Breast epithelium (tissue), 4 donors: ENCODE results near the gene ATG3. TPM values are rescaled to one million over a fixed set of nuclear protein-coding genes. Genes with fewer than 3 reads are reported as not detected.
"Not testable (repeated sequence)": the region's sequence is repeated elsewhere in the genome, so short reads cannot be mapped to it uniquely, and the experiment has no call there.

Experiments used
- DNase-seq, 2 donors: peaks; one replicate each; pipeline ENCODE4 v3.0.0-alpha.2; 2019; ENCODE audit warnings: low spot score in 2 of 2
- H3K27ac ChIP-seq, 2 donors: fragments of 200-600 bp; sonication (generic) in 1 of 2; one replicate each; pipeline ENCODE4 v1.5.1; 2016 to 2019; ENCODE audit warnings: mild to moderate bottlenecking in 1 of 2
- H3K27me3 ChIP-seq, 2 donors: fragments of 200-600 bp; sonication (generic) in 1 of 2; one replicate each; pipeline versions ENCODE4 v1.5.1 to v1.6.0; 2017 to 2019; ENCODE audit warnings: control low read depth in 1 of 2, mild to moderate bottlenecking in 1 of 2
- H3K36me3 ChIP-seq: fragments of 200-600 bp; one replicate; pipeline ENCODE4 v1.5.1; 2019
- H3K4me1 ChIP-seq, 2 donors: fragments of 200-600 bp; sonication (generic); one replicate each; pipeline ENCODE4 v1.5.1; 2016 to 2019; ENCODE audit warnings: control low read depth in 1 of 2
- H3K4me3 ChIP-seq, 3 donors: fragments of 200-600 bp; sonication (generic); 1 replicate in 2 of 3; 2 replicates in 1 of 3; pipeline ENCODE4 v1.5.1; 2016 to 2019; ENCODE audit warnings: mild to moderate bottlenecking in 3 of 3, moderate library complexity in 2 of 3
- H3K9me3 ChIP-seq, 2 donors: fragments of 200-600 bp; sonication (generic) in 1 of 2; one replicate each; pipeline ENCODE4 v1.5.1; 2016 to 2019; ENCODE audit warnings: control low read depth in 1 of 2
- POLR2A ChIP-seq: fragments of 450-650 bp; IDR thresholded peaks from one replicate; pipeline ENCODE4 v1.6.1; 2016; ENCODE audit warnings: antibody characterized with exemption, mild to moderate bottlenecking, moderate library complexity
- POLR2AphosphoS5 ChIP-seq, 3 donors: sonication (generic); formaldehyde crosslinking; IDR thresholded peaks; one replicate each; pipeline ENCODE4 v1.6.1; 2017; ENCODE audit warnings: antibody characterized with exemption in 3 of 3
- intact Hi-C: fragments of 100-400 bp; cut with DNase I; formaldehyde crosslinking; loops from one replicate; pipeline ENCODE4 v1.15.1; 2023; ENCODE audit warnings: low total_unique reads
- total RNA-seq, 3 donors: library from RNA; depleted of rRNA; stranded (reverse); fragments of >200 nt; gene quantifications; one replicate each; pipeline ENCODE4 v1.1.0, GENCODE V29; 2016
- TF ChIP-seq, protein P1 (sequence below), 3 donors: fragments of 450-650 bp; IDR thresholded peaks; one replicate each; pipeline ENCODE4 v1.5.1; 2016 to 2017; ENCODE audit warnings: antibody characterized with exemption in 3 of 3, mild to moderate bottlenecking in 3 of 3, moderate library complexity in 3 of 3

Gene ATG3
- total RNA-seq, 3 donors from 2014 or later = 62.6 to 97.9 (median 68.2) TPM

DNA sequence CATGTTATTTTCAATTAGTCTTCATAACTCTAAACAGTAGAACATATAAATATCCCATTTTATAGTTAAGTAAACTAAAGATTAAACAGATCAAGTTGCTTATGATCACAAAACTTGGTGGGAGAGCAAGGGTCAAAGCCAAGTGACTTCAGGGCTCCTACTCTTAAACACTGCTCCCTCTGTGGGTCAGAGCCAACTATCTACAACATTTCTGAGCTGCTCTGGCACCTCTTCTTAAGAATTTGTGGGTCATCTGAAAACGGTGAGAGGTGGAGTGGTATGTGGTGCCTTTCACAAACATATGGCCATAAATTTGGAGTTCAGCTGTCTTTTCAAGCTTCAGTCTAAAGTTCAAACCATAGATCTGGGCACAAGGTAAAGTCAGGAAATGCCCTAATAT, 10.9 kb downstream of the ATG3 start:
- intact Hi-C loops = no loop called here
- DNase-seq = no peak
- Histone ChIP-seq H3K9me3 (no peaks in the 10 kb centered on the region), H3K4me1 (peaks cover 0 to 3% of the 10 kb centered on the region in 2 donors), H3K27ac (no peak overlapping the region), H3K4me3 (no peak overlapping the region), H3K27me3 (no peaks in the 10 kb centered on the region), H3K36me3 (peaks cover 7% of the 10 kb centered on the region)
- TF ChIP-seq POLR2A (no peak), POLR2AphosphoS5 (IDR thresholded peaks at IDR 0.05) (no peak)
- TF ChIP-seq, protein P1, sequence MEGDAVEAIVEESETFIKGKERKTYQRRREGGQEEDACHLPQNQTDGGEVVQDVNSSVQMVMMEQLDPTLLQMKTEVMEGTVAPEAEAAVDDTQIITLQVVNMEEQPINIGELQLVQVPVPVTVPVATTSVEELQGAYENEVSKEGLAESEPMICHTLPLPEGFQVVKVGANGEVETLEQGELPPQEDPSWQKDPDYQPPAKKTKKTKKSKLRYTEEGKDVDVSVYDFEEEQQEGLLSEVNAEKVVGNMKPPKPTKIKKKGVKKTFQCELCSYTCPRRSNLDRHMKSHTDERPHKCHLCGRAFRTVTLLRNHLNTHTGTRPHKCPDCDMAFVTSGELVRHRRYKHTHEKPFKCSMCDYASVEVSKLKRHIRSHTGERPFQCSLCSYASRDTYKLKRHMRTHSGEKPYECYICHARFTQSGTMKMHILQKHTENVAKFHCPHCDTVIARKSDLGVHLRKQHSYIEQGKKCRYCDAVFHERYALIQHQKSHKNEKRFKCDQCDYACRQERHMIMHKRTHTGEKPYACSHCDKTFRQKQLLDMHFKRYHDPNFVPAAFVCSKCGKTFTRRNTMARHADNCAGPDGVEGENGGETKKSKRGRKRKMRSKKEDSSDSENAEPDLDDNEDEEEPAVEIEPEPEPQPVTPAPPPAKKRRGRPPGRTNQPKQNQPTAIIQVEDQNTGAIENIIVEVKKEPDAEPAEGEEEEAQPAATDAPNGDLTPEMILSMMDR (IDR thresholded peaks at IDR 0.05) = no peak

DNA sequence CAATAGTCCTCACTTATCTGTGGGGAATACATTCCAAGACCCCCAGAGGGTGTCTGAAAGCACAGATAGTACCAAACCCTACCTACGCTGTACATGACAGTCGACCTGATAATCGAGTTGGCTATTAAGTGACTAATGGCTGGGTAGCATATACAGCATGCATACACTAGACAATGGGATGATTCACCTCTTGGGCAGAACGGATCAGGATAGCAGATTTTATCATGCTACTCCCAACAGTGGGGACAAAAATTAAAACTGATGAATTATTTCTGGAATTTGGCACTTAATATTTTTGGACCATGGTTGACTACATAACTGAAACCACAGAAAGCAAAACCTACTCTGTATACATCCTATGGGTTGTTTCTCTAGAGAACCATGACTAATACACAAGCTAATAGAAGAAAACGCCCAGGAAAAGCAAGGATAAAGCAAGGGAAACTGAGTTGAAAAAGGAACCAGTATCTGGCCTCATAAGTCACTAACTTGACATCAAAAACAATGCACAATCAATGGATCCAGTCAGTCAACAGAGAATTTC, 15.5 kb downstream of the ATG3 start:
- intact Hi-C loops = no loop called here
- TF ChIP-seq POLR2AphosphoS5 (IDR thresholded peaks at IDR 0.05) (no peak), POLR2A (no peak)
- TF ChIP-seq, protein P1 (IDR thresholded peaks at IDR 0.05) = no peak
- DNase-seq = no peak
- no peak overlapping the region for H3K4me3 ChIP-seq
- peaks cover 7% of the 10 kb centered on the region for H3K36me3 ChIP-seq
- no peaks in the 10 kb centered on the region for H3K27me3 ChIP-seq
- no peak overlapping the region for H3K27ac ChIP-seq
- H3K4me1 ChIP-seq = no peaks in the 10 kb centered on the region
- H3K9me3 ChIP-seq = no peaks in the 10 kb centered on the region

DNA sequence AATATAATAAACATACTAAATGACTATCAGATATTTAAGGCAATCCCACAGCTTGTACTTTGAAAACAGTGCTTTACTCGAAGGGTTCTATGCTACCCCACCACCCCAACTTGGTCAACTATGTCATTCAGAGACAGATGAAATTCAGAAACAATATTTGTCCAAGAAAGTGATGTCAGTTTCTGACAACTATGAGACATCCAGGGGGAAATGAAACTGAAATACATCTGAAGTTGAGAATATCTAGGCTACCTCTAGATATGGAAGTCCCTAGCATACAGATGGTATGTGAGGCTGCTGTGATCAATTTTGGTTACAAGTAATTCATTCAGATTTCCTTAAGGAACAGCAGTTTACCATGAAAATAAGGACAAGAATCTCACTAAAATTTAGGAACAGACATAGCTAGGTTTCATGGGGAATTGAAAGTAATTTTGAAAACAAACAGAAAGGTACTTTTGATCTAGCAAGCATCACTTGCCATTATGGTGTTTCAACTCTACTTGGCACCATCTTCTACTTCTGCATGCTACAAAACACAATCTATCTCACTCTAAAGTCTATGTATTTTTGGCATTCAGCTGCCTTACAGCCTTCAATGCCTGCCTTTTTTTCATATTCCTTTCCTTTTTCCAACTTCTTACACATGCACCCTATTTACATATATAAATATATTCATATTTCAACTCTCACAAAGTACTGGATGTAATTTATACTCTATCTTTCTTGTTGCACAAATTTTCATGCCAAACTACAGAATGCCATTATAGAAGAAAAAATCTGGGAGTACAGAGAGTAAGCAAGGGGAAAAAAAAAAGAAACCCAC, 21.7 kb downstream of the ATG3 start:
- no peak for TF ChIP-seq POLR2AphosphoS5 (IDR thresholded peaks at IDR 0.05)
- TF ChIP-seq, protein P1 (IDR thresholded peaks at IDR 0.05) = no peak
- TF ChIP-seq POLR2A = no peak
- no peak for DNase-seq
- Histone ChIP-seq H3K27ac (no peak overlapping the region), H3K4me1 (no peaks in the 10 kb centered on the region), H3K36me3 (no peaks in the 10 kb centered on the region), H3K4me3 (no peak overlapping the region), H3K9me3 (no peaks in the 10 kb centered on the region), H3K27me3 (no peaks in the 10 kb centered on the region)
- intact Hi-C loops = no loop called here

DNA sequence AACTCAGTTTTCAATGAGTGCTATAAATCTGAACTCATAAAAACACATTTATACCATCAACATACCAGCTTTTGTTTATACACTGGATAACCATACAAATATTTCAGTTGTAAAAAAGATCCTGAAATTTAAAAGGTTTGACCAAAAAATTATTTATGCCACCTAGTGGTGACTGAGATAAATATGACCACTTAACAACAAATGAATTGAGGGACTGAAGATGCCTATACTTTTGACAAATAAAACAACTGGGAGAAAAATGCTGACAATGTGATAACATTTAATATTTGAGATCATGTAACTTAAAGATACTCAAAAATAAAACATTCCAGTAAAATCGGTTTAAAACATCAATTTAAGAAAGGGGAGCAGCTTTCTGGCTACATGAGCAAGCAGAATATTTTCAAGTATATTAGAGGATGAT, 30.4 kb downstream of the ATG3 start:
- Histone ChIP-seq H3K4me3 (no peak overlapping the region), H3K4me1 (no peaks in the 10 kb centered on the region), H3K27me3 (no peaks in the 10 kb centered on the region), H3K36me3 (no peaks in the 10 kb centered on the region), H3K27ac (no peak overlapping the region), H3K9me3 (no peaks in the 10 kb centered on the region)
- intact Hi-C loops = no loop called here
- TF ChIP-seq, protein P1 (IDR thresholded peaks at IDR 0.05) = peak; percentile 49 to 55 (median 54)
- no peak for TF ChIP-seq POLR2A
- no peak for DNase-seq

DNA sequence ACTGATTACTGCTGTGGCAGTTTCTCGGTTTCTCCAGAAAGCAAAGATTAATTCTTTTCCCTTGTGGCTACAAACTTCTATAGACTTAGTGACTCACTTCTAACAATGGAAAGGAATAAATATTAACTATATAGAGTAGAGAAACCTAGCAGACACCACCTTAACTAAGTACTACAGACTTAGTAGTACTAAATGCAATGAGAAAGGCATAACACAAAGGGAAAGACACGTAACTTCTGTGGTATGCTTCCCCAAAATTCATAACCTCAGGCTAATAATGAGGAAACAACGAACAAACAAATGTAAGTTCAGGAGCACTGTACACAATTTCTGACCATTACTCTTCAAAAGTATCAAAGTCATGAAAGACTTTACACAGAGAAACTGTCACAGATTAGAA, 31.2 kb downstream of the ATG3 start:
- Histone ChIP-seq H3K4me3 (no peak overlapping the region), H3K36me3 (no peaks in the 10 kb centered on the region), H3K9me3 (no peaks in the 10 kb centered on the region), H3K4me1 (no peaks in the 10 kb centered on the region), H3K27ac (no peak overlapping the region), H3K27me3 (no peaks in the 10 kb centered on the region)
- intact Hi-C loops = no loop called here
- no peak for DNase-seq
- TF ChIP-seq POLR2AphosphoS5 (IDR thresholded peaks at IDR 0.05) (no peak), POLR2A (no peak)
- TF ChIP-seq, protein P1 (IDR thresholded peaks at IDR 0.05) = no peak

DNA sequence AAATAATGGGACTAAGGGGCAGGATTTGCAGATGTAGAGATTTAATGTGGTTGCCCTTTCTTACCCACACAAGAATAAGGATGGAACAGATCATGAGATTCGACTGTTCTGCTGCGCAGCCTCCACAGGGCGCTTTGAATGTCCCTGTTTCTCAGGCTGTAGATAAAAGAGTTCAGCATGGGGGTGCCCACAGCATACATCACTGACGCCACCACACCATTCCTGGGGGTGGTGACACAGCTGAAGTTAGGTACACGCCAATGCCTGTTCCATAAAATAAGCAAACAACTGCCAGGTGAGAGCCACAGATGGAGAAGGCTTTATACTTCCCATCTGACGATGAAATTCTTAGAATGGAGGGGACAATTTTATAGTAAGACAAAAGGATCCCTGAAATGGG, 37.6 kb downstream of the ATG3 start:
- H3K9me3 ChIP-seq, H3K36me3 ChIP-seq, DNase-seq, H3K4me1 ChIP-seq, H3K27me3 ChIP-seq, H3K4me3 ChIP-seq, intact Hi-C loops, H3K27ac ChIP-seq: not testable (repeated sequence)
